Gastrocnemius medialis (tissue), 4 donors: Measurements from ENCODE around the gene MFSD11. TPM values are rescaled to one million over a fixed set of nuclear protein-coding genes. Genes with fewer than 3 reads are reported as not detected.

ENCODE experiments used
- ATAC-seq, 2 donors: fragments of 150-250 bp; one replicate each; pipeline ENCODE4 v1.9.1; 2016
- DNase-seq, 2 donors: peaks; one replicate each; pipeline ENCODE4 v3.0.0-alpha.2; 2019
- H3K27ac ChIP-seq, 4 donors: fragments of 200-600 bp; sonication (generic); 1 replicate in 1 of 4; 2 replicates in 3 of 4; pipeline ENCODE4 v1.5.1; 2016 to 2018; ENCODE audit warnings: mild to moderate bottlenecking in 2 of 4, moderate library complexity in 1 of 4
- H3K27me3 ChIP-seq, 3 donors: fragments of 200-600 bp; sonication (generic) in 2 of 3; 1 replicate in 1 of 3; 2 replicates in 2 of 3; pipeline versions ENCODE4 v1.5.1 to v1.6.0; 2016 to 2019; ENCODE audit warnings: mild to moderate bottlenecking in 1 of 3, moderate library complexity in 1 of 3
- H3K36me3 ChIP-seq, 2 donors: fragments of 200-600 bp; sonication (generic) in 1 of 2; one replicate each; pipeline ENCODE4 v1.5.1; 2017 to 2018
- H3K4me1 ChIP-seq, 2 donors: fragments of 200-600 bp; sonication (generic) in 1 of 2; one replicate each; pipeline ENCODE4 v1.5.1; 2016 to 2017; ENCODE audit warnings: mild to moderate bottlenecking in 2 of 2
- H3K4me3 ChIP-seq, 4 donors: fragments of 200-600 bp; sonication (generic) in 3 of 4; 1 replicate in 1 of 4; 2 replicates in 3 of 4; pipeline ENCODE4 v1.5.1; 2016 to 2019; ENCODE audit warnings: mild to moderate bottlenecking in 2 of 4
- H3K9me3 ChIP-seq, 3 donors: fragments of 200-600 bp; sonication (generic) in 2 of 3; 1 replicate in 1 of 3; 2 replicates in 2 of 3; pipeline ENCODE4 v1.5.1; 2016 to 2019
- POLR2A ChIP-seq, 2 donors: fragments of 450-650 bp; IDR thresholded peaks; one replicate each; pipeline ENCODE4 v1.6.1; 2017; ENCODE audit warnings: antibody characterized with exemption in 2 of 2, mild to moderate bottlenecking in 2 of 2, moderate library complexity in 2 of 2
- in situ Hi-C, 4 donors: fragments of 200-750 bp; cut with MboI; loops; one replicate each; pipeline versions ENCODE4 v1.15.0 to v1.8.0; 2017; ENCODE audit warnings: low sequenced_read_pairs in 4 of 4
- intact Hi-C: fragments of 100-400 bp; cut with DNase I; formaldehyde crosslinking; loops from one replicate; pipeline ENCODE4 v1.15.1; 2023; ENCODE audit warnings: low total_unique reads
- microRNA counts, 2 donors: library from miRNA; unstranded; fragments of <30 nt; microRNA quantifications; one replicate each; lab custom pipeline; 2016
- microRNA-seq, 2 donors: library from miRNA; unstranded; fragments of <30 nt; microRNA quantifications; one replicate each; pipeline ENCODE4, GENCODE V29; 2016; ENCODE audit warnings: borderline replicate concordance in 2 of 2
- total RNA-seq, 4 donors: library from RNA; depleted of rRNA; stranded (reverse); fragments of >200 nt; gene quantifications; one replicate each; pipeline versions ENCODE4 v1.1.0 to v1.2.3, GENCODE V29; 2016
- TF ChIP-seq, protein P1 (sequence below), 5 experiments: fragments of 450-650 bp in 3 of 5; fragments of 200-600 bp in 2 of 5; sonication (generic) in 2 of 5; IDR thresholded peaks in 4 of 5; conservative IDR thresholded peaks in 1 of 5; 1 replicate in 4 of 5; 2 replicates in 1 of 5; pipeline ENCODE4 v1.5.1; 2016 to 2019; ENCODE audit warnings: antibody characterized with exemption in 5 of 5, mild to moderate bottlenecking in 3 of 5, moderate library complexity in 3 of 5

MFSD11 gene
- total RNA-seq, 4 donors from 2014 or later, result 14.0 to 24.2 (median 19.5) TPM

DNA sequence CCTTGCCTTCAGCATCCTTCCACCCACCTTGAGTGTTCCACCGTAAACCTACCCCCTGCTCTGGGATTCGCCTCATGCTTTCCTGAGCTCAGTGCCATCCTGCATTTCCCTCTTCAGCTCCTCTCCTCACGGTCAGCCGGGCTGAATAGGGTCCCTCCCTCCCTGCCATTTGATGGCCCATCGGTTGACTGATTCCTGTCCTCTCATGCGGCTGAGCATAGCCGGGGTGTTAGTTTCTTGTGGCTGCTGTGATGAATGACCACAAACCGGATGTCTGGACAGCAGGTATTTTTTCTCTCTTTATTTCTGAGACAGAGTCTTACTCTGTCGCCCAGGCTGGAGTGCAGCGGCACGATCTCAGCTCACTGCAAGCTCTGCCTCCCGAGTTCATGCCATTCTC is 86.2 kb downstream of the MFSD11 start:
- ATAC-seq, result no peak
- Histone ChIP-seq H3K9me3 (no peaks in the 10 kb centered on the region), H3K36me3 (no peaks in the 10 kb centered on the region), H3K4me3 (no peak overlapping the region), H3K4me1 (peaks cover 0 to 3% of the 10 kb centered on the region in 2 donors), H3K27me3 (peaks cover 0 to 3% (median 0%) of the 10 kb centered on the region in 3 donors), H3K27ac (no peak overlapping the region)
- no peak for DNase-seq
- TF ChIP-seq, protein P1, sequence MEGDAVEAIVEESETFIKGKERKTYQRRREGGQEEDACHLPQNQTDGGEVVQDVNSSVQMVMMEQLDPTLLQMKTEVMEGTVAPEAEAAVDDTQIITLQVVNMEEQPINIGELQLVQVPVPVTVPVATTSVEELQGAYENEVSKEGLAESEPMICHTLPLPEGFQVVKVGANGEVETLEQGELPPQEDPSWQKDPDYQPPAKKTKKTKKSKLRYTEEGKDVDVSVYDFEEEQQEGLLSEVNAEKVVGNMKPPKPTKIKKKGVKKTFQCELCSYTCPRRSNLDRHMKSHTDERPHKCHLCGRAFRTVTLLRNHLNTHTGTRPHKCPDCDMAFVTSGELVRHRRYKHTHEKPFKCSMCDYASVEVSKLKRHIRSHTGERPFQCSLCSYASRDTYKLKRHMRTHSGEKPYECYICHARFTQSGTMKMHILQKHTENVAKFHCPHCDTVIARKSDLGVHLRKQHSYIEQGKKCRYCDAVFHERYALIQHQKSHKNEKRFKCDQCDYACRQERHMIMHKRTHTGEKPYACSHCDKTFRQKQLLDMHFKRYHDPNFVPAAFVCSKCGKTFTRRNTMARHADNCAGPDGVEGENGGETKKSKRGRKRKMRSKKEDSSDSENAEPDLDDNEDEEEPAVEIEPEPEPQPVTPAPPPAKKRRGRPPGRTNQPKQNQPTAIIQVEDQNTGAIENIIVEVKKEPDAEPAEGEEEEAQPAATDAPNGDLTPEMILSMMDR (IDR thresholded peaks at IDR 0.05 in 4 of 5, conservative IDR thresholded peaks at IDR 0.05 in 1 of 5), result no peak
- TF ChIP-seq POLR2A (IDR thresholded peaks at IDR 0.05), result no peak
- intact Hi-C loops (no loop called here), in situ Hi-C loops (no loop called here)

DNA sequence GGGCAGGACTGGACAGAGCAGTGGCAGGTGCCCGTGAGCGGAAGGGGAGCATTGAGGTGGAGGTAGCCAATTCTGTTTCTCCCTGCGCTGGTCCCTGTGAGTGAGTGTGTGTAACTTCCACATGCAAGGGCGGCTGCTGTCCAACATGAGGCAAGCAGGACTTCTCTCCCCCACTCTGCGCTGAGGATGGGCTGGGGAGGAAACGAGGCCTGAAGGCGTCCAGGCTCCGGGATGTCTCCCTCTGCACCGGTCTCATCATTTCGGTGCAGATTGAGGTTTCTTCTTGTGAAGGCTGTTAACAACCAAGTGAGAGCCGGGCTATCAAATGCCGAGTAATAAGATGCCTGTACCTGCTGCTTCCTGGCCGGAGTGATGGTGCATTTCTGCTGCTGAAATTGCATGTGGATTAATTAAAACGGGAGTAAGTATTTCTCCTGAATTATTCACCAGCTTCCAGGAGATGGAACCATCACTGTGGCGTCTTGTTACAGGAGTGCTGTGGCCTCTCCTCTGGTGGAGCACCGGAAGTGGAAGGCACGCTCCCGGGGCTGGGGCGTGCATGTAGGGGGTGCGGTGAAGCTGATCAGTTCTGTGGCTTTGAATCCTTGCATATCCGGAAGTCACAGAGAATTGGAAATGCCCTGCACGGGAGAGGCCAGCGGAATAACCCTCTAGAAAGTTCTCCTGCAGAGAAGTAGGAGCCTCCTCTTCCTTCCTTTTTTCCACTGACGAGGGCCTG is 88.6 kb downstream of the MFSD11 start:
- no peaks in the 10 kb centered on the region for H3K4me1 ChIP-seq
- peaks cover 0 to 3% (median 0%) of the 10 kb centered on the region in 3 donors for H3K27me3 ChIP-seq
- H3K27ac ChIP-seq, result no peak overlapping the region
- intact Hi-C loops (no loop called here), in situ Hi-C loops (no loop called here)
- ATAC-seq (no peak), DNase-seq (no peak)
- H3K9me3 ChIP-seq, result no peaks in the 10 kb centered on the region
- no peak overlapping the region for H3K4me3 ChIP-seq
- TF ChIP-seq POLR2A (IDR thresholded peaks at IDR 0.05), result no peak
- TF ChIP-seq, protein P1 (IDR thresholded peaks at IDR 0.05 in 4 of 5, conservative IDR thresholded peaks at IDR 0.05 in 1 of 5), result no peak
- H3K36me3 ChIP-seq, result no peaks in the 10 kb centered on the region

DNA sequence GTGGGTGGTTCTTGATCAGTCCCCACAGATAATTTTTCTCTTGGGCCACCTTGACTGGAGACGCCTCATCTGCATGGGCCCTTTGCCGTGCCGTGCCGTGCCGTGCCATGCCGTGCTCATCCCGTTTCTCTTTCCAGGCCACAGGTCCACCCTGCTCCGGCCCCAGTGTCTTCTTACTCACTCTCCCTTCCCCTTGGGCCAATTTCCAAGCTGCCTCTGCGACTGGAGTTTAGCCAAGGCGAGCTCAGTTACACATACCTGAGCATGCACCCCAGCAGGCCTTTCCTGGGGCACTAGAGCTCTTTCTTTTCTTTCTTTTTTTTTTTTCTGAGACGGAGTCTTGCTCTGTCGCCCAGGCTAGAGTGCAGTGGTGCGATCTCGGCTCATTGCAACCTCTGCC is 89.8 kb downstream of the MFSD11 start:
- Histone ChIP-seq H3K27ac (no peak overlapping the region), H3K27me3 (peaks cover 0 to 3% (median 0%) of the 10 kb centered on the region in 3 donors), H3K4me1 (no peaks in the 10 kb centered on the region), H3K9me3 (no peaks in the 10 kb centered on the region), H3K36me3 (no peaks in the 10 kb centered on the region), H3K4me3 (no peak overlapping the region)
- DNase-seq (no peak), ATAC-seq (no peak)
- TF ChIP-seq, protein P1 (IDR thresholded peaks at IDR 0.05 in 4 of 5, conservative IDR thresholded peaks at IDR 0.05 in 1 of 5), result no peak
- TF ChIP-seq POLR2A (IDR thresholded peaks at IDR 0.05), result no peak
- in situ Hi-C loops, result no loop called here
- intact Hi-C loops, result no loop called here

MicroRNAs encoded within 50 kb of the gene (microRNA counts, 767-probe panel; counts per million panel counts)
- 356 to 448 counts per million in 2 donors for microRNA hsa-miR-636 (lab: Ali Mortazavi, UCI)

Small RNA genes within 50 kb of the gene (microRNA-seq; reads per million reads assigned to microRNA genes)
- 0.85 to 1.2 reads per million in 2 donors for gene MIR636

Other genes with a start within 250 kb of the MFSD11 start
- gene RHBDF2, start 236.7 kb upstream of the MFSD11 start, total RNA-seq, result 10 to 100 TPM; 11.4 to 29.8 (median 23.3) TPM
- 10 to 100 TPM in 2 of 4 donors, 1 to 10 TPM in 2; 8.1 to 19.7 (median 10.6) TPM for gene CYGB, start 200.4 kb upstream of the MFSD11 start, total RNA-seq
- 1 to 10 TPM in 2 of 4 donors, under 1 TPM in 1, not detected in 1; 0.33 to 3.7 (median 1.1) TPM for gene PRCD, start 198.1 kb upstream of the MFSD11 start, total RNA-seq
- gene ST6GALNAC2, start 152.3 kb upstream of the MFSD11 start, total RNA-seq, result 10 to 100 TPM; 13.6 to 31.1 (median 27.4) TPM
- gene ST6GALNAC1, start 94.4 kb upstream of the MFSD11 start, total RNA-seq, result 1 to 10 TPM; 1.5 to 4.3 (median 2.0) TPM
- gene MXRA7, start 27.2 kb upstream of the MFSD11 start, total RNA-seq, result 10 to 100 TPM; 24.3 to 43.0 (median 30.6) TPM
- gene JMJD6, start 11.5 kb upstream of the MFSD11 start, total RNA-seq, result 10 to 100 TPM; 29.7 to 42.9 (median 41.7) TPM
- 10 to 100 TPM; 23.9 to 35.5 (median 29.7) TPM for gene METTL23, start 11.3 kb upstream of the MFSD11 start, total RNA-seq
- gene SRSF2, start 788 bp upstream of the MFSD11 start, total RNA-seq, result 100 to 1,000 TPM in 2 of 4 donors, 10 to 100 TPM in 2; 75.0 to 148 (median 90.4) TPM
- gene MGAT5B, start 130.3 kb downstream of the MFSD11 start, total RNA-seq, result not detected